GM12875 (cell line): ENCODE data around the gene KCNK17.

Experiments used
- H3K4me3 ChIP-seq: one replicate; pipeline ENCODE4 v1.5.1; 2011; ENCODE audit warnings: low read depth, low read length, control low read depth
- TF ChIP-seq, protein P1 (sequence below): IDR thresholded peaks from 2 replicates; pipeline ENCODE4 v1.5.1; 2011; ENCODE audit warnings: low read depth, mild to moderate bottlenecking, control low read depth, inconsistent platforms, low read length, moderate library complexity, borderline replicate concordance; ENCODE audit not compliant: insufficient read depth

KCNK17 gene

DNA sequence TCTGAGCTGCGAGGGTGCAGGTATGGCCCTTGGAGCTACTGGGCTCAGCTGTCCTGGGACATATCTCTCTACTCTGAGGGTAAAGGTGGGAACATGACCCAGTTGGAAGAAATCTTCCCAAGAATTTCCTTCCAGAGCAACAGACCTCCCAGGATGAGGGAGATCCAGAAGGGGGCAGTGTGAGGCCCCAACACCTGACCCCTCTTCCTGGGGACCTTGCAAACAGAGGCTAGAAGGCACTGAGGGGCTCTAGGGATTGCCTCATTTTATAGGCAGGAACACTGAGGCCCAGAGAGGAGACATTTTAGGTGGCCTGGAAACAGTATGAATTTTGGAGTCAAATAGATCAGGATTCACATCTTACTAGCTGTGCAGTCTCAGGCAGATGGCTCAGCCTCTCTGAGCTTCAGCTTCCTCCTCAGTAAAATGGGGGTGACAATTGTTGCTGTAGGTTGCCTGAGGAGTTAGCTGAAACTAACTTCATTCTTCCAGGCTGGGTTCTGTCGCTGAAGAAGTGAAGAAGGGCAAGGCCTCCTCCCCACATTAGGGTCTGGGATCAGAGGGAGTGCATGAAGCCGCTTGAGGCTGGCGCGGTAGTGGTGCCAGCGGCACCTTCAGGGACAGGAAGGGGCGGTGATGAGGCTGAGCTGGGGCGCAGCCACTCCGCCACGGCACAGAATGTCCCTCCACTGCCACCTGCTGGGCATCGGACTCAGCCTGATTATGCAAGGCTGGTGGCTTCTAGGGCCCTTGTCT lies 11.4 kb downstream of the KCNK17 start:
- TF ChIP-seq, protein P1, sequence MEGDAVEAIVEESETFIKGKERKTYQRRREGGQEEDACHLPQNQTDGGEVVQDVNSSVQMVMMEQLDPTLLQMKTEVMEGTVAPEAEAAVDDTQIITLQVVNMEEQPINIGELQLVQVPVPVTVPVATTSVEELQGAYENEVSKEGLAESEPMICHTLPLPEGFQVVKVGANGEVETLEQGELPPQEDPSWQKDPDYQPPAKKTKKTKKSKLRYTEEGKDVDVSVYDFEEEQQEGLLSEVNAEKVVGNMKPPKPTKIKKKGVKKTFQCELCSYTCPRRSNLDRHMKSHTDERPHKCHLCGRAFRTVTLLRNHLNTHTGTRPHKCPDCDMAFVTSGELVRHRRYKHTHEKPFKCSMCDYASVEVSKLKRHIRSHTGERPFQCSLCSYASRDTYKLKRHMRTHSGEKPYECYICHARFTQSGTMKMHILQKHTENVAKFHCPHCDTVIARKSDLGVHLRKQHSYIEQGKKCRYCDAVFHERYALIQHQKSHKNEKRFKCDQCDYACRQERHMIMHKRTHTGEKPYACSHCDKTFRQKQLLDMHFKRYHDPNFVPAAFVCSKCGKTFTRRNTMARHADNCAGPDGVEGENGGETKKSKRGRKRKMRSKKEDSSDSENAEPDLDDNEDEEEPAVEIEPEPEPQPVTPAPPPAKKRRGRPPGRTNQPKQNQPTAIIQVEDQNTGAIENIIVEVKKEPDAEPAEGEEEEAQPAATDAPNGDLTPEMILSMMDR, result peak; percentile 90
- no peak overlapping the region for H3K4me3 ChIP-seq

DNA sequence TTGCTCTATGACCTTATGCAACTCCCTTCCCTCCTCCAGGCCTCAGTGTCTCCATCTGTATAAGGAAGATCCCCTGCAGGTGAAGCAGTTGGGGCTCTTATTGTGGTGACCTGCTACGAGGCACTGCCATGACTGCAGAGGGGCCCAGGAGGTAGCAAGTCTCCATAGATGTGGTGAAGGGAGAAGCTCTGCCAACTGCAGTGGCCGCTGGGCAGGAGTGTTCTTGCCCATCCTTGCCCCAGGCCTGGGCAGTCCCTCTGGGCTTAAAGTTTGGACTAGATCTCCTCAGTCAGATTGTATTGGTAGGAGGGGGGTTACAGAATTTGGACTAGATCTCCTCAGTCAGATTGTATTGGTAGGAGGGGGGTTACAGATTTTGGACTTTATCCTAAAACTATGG lies 12.2 kb downstream of the KCNK17 start:
- TF ChIP-seq, protein P1, result no peak
- no peak overlapping the region for H3K4me3 ChIP-seq

DNA sequence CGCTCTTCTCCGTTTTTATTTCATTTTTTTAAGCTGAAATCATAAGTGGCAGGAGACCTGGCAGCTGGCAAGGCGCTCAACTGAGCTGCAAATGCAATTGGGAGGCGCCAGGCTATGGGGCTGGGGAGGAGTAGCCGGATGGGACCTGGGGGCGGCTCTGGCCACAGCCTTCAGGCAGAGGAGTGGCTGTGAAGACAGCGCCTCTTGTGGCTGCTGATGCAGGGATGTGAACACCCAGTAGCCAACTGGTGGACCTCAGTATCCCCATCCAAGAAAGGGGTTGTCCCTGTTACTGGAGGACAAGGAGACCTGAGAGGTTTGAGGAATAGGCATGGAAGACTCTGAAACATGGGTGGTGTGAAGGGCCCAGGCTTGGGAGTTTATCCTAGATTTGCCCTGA lies 12.6 kb downstream of the KCNK17 start:
- TF ChIP-seq, protein P1, result peak; percentile 55; the same call in 1 of the 2 replicates
- no peak overlapping the region for H3K4me3 ChIP-seq

DNA sequence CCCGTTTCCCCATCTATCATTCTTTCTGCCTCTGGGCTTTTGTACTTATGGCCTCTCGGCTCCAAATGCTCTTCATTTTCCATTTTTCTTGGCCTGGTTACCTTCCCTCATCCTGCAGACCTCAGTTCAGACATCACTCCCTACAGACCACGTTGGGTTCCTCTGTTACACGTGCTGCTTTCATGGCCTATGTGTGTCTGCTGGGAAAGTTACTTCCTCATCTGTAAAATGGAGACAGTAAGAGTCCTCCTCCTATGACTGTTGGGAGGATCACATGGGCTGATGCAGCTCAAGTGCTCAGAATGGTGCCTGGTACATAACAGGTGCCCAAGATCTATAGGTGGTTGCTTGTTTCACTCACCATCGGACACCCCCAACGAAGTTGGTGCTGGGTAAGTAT lies 13.5 kb downstream of the KCNK17 start:
- TF ChIP-seq, protein P1, result no peak

DNA sequence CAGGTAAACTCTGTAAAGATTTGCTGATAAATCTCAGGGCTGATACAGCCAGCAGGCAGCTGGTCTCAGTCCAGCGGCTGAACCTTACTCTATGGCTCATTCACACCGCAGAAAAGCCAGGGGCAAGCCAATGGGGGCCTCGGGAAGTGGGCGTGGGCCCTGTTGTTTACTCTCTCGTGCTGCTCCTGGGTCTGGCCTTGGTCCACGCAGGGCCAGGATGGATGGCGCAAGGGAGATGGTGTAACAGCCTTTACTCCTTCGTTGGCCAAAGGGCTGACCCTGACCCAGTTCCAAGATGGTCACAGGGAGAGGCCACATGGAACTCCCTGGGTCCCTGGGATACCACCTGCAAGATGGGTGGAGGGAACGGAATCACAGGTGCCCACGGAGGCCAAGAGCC lies 16.2 kb downstream of the KCNK17 start:
- TF ChIP-seq, protein P1, result no peak

More for the DNA sequence above, 13.5 kb downstream of the KCNK17 start:
- H3K4me3 ChIP-seq, result no peak overlapping the region

DNA sequence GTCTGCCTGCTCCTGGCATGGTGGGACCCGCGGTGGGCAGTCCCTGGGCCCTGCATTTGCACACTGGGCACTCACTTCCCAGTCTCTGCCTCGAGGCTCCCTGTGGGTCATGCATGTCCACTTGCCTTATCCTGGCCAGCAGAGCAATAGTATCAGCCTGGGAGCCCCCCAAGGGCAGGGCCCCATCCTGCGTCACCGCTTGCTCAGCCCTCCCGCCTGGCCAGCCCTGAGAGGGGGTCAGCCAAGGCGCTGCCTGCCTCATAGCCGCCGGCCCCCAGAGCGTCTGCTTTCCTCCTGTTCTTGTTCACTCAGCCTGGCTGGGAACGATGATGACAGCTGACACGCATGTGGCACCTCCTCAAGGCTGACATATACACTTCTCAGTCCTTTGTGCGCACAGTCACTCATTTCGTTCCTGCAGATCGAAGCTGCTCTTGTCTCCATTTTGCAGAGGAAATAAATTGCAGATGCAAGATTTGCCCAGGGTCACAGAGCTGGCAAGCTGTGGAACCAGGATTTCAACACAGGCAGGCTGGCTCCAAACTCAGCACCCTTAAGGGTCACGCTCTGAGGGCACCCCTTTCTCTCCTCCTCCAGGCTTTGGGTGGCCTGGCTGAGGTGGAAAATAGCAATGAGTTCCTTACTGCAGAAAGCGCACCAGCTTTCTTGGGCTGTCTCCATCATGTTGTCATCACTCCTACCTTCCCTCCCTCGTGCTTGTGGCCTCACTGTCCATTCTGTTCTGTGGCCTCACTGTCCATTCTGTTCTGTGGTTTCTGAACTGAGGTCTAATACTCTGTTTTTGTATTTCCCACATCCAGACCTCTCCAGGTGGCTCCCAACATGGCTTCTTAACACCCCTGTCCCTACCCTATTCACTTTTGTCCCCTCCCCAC lies 17.2 kb downstream of the KCNK17 start:
- TF ChIP-seq, protein P1, result no peak
- no peak overlapping the region for H3K4me3 ChIP-seq

More for the DNA sequence above, 16.2 kb downstream of the KCNK17 start:
- H3K4me3 ChIP-seq, result no peak overlapping the region
